HEK293 (cell line): ENCODE data around the gene RHOT1.
"Not testable (repeated sequence)": the region's sequence is repeated elsewhere in the genome, so short reads cannot be mapped to it uniquely, and the experiment has no call there.

Experiments
- CTCF ChIP-seq: fragments of 450-650 bp; formaldehyde crosslinking; IDR thresholded peaks from 2 replicates; pipeline ENCODE4 v1.5.1; 2016; ENCODE audit warnings: missing biosample characterization, missing genetic modification characterization
- HOXA7 ChIP-seq: sonication (generic); formaldehyde crosslinking; IDR thresholded peaks from 2 replicates; pipeline ENCODE4 v1.8.1; 2022; ENCODE audit warnings: missing genetic modification reagents, borderline replicate concordance
- REST ChIP-seq: fragments of 450-650 bp; formaldehyde crosslinking; IDR thresholded peaks from 2 replicates; pipeline ENCODE4 v1.5.1; 2016; ENCODE audit warnings: missing biosample characterization, missing genetic modification characterization
- TRIM28 ChIP-seq: IDR thresholded peaks from 2 replicates; pipeline ENCODE4 v1.6.1; 2011; ENCODE audit warnings: low read length, control low read depth, borderline replicate concordance
- ZIC2 ChIP-seq: fragments of 450-650 bp; formaldehyde crosslinking; IDR thresholded peaks from 2 replicates; pipeline ENCODE4 v1.5.1; 2016; ENCODE audit warnings: missing biosample characterization, missing genetic modification characterization
- ZNF24 ChIP-seq: fragments of 450-650 bp; formaldehyde crosslinking; IDR thresholded peaks from 2 replicates; pipeline ENCODE4 v1.5.1; 2016; ENCODE audit warnings: missing biosample characterization, missing genetic modification characterization
- ZNF37A ChIP-seq: fragments of 450-650 bp; IDR thresholded peaks from 2 replicates; pipeline ENCODE4 v1.5.1; 2018; ENCODE audit warnings: missing biosample characterization, missing genetic modification characterization
- ZNF501 ChIP-seq: fragments of 450-650 bp; formaldehyde crosslinking; IDR thresholded peaks from 2 replicates; pipeline ENCODE4 v1.5.1; 2016; ENCODE audit warnings: missing biosample characterization, missing genetic modification characterization
- ZNF521 ChIP-seq: fragments of 450-650 bp; formaldehyde crosslinking; IDR thresholded peaks from 2 replicates; pipeline ENCODE4 v1.5.1; 2017; ENCODE audit warnings: missing biosample characterization, mild to moderate bottlenecking, missing genetic modification characterization

DNA sequence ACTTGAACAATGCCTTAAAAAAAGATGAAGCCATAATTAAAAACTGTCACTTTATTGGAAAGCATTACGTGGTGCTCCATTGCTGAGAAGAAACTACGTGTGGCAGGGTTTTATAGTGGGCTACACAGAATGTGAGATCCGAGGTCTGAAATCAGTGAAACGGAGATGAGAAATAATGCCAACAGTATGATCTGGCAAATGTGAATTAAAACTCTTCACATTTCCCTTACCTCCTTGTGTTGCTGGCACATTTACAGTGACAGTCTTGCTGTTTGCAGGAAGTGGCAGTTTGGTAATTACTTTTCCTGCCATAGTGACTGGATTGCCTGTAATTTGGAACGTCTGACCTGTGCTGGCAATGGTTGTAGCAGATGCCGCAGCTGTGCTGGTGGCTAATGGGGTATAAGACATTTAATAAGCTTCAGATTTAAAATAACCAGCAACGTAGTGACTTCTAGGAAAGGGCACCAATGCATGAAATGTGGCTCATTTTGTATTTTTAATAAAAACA, 35.8 kb upstream of the RHOT1 start:
- not testable (repeated sequence) for TF ChIP-seq CTCF; ZNF501 (tag by site-specific recombination); ZNF24; ZIC2 (tag by site-specific recombination); REST (tag by site-specific recombination); ZNF521 (tag by site-specific recombination); HOXA7; ZNF37A (tag by site-specific recombination); TRIM28
